Stimulated activated CD4-positive, alpha-beta T cell treated with anti-CD3 and anti-CD28 coated beads, Interleukin-2, amount 100 ng/mL, for 24 hours (primary cell): Measurements from ENCODE around the gene TCEAL1.
"Not testable (repeated sequence)": the region's sequence is repeated elsewhere in the genome, so short reads cannot be mapped to it uniquely, and the experiment has no call there.

Source experiments
- DNase-seq, 2 donors: peaks; one replicate each; pipeline ENCODE4 v3.0.0-alpha.2; 2020

The TCEAL1 gene

DNA sequence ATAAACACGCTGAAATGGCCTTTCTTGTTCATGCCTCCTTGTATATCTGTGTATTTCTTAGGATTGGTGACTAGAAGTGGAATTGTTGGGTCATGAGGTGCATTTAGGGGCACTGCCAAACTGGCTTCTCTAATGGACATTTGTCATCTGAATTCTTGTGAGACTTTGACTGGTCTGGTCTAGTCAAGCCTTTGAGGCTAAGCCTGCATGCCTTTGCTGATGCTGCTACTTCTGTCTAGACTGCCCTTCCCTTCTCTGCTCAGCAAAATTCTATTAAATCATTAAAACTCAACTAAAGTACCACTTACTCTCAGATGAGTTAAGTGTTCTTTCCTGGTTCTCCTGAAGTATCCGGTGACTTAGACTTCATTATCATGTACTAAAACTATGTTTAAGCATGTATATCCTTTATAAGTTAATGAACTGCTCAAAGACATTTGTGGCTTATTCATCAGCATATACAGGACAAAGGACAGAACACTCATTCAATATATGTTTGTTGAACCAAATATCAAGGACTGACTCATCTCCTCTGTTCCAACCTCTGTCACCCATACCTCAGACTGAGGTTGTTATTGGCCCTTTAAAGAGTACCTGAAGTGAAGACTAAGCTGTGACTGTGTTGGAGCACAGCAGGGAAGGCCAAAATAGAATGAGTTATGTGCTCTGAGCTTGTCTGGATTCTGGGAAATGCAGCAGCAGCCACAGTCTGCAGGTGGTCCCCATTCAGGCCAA lies 9.0 kb downstream of the TCEAL1 start:
- no peak for DNase-seq

DNA sequence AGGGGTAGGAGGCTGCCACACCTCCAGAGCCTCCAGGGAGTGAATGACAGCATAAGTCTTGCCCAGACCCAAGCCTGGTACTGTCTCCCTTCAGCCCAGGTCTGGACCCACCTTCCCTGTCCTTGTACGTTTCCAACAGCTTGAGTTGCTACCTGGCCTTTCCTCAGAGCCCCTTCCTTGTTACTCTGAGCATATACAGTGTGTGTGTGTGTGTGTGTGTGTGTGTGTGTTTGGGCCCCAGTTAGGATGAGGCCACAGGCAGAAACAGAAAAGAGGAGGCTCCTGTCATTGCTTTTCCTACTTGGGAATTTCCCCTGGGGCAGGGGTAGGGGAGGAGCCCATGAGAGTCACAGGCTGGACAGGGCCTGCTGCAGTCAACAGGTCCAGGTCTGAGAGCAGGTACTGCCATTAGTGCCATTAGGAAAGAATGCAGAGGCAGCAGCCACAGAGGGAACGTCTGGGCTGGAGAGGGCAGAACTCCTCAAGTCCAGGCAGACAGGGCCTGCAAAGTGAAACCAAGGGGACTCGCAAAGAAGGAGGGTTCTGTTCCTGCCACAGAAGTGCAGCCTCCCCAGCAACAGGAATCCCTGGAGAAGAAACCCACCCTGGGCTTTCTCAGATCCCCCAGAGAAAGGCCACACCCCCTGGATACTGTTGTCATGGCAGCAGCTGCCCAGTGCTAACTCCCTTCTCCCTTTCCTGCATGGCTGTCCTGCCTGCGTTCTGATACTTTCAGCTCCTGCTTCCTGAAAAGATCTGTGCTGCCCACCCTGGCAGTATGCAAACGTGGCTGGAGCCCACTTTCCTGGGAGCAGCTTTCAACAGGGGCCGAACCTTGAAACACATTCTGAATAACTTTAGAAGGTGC lies 9.9 kb downstream of the TCEAL1 start:
- DNase-seq, result not testable (repeated sequence)

DNA sequence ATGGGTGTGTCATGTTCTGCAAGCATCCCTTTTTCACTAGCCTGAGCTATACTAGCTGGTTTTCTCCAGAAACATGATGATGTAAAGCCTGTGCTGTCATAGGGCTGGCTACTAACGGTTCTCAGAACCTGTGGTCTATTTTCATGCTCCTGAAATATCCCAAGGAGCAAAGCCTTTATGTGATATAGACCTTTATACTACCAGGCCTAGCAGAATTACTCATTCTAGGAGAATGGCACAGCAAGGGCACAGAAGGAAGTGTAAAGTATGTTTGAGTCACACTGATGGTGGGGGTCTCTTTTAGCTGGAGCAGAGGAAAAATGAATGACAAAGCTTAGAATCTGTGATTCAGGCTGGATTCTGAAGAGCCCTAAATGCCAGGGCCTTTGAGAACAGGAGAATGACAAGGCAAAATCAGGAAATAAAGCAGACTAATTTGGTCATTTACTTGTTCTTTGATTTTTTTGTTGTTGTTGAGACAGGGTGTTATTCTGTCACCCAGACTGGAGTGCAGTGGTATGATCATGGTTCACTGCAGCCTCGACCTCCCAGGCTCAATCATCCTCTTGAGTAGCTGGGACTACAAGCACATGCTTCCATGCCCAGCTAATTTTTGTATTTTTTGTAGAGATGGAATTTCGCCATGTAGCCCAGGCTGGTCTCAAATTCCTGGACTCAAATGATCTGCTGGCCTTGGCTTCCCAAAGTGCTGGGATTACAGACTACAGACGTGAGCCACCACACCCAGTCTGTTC lies 11.8 kb downstream of the TCEAL1 start:
- DNase-seq, result no peak

DNA sequence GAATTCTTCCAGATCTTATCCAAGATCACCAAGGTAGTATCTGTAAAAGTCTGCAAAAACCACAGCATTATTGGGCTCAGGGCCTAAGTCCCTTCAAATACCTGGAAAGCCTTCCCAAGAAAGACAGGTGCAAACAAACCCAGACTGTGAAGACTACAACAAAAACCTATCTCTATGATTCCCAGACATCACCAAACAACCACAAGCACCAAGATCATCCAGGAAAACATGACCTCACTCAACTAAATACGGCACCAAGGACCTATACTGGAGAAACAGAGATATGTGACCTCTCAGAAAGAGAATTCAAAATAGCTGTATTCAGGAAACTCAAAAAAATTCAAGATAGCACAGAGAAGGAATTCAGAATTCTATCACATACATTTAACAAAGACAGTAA lies 15.3 kb downstream of the TCEAL1 start:
- DNase-seq, result no peak

DNA sequence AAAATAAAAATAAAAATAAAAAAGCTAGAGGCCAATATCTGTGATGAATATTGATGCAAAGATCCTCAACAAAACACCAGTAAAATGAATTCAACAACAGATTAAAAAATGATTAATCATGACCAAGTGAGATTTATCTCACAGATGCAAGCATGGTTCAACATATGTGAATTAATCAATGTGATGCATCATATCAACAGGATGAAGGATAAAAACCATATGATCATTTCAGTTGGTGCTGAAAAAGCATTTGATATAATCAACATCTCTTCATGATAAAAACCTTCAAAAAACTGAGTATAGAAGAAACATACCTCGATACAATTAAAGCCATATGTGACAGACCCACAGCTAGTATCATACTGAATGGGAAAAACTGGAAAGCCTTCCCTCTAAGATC lies 18.9 kb downstream of the TCEAL1 start:
- DNase-seq, result no peak

DNA sequence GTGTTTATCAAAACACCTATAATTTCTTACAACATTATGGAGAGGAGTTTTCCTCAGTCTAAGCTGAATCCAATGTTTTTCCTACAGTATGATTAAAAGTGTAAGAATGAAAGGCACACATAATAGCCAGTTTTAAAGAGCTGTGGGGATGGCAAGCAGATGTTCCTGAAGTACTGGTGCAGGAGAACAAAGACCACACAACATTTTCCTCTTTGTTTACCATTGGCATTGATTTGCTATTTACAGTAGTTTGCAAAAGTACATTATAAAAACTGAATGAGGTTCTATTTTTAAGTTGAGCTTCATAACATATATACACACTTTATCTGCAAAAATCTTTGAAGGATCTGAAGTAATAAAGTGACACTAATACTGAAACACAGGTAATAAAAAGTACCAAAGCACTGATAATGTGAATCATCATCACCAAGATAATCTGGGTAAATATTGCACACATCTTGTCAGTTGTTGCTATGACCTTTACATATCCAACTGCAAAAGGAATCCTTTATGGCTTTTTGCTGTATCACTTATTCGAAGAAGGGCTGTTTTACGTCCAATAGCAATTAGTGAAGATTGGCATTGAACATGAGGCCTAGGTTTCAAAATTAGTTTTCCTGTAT lies 22.5 kb downstream of the TCEAL1 start:
- no peak for DNase-seq

DNA sequence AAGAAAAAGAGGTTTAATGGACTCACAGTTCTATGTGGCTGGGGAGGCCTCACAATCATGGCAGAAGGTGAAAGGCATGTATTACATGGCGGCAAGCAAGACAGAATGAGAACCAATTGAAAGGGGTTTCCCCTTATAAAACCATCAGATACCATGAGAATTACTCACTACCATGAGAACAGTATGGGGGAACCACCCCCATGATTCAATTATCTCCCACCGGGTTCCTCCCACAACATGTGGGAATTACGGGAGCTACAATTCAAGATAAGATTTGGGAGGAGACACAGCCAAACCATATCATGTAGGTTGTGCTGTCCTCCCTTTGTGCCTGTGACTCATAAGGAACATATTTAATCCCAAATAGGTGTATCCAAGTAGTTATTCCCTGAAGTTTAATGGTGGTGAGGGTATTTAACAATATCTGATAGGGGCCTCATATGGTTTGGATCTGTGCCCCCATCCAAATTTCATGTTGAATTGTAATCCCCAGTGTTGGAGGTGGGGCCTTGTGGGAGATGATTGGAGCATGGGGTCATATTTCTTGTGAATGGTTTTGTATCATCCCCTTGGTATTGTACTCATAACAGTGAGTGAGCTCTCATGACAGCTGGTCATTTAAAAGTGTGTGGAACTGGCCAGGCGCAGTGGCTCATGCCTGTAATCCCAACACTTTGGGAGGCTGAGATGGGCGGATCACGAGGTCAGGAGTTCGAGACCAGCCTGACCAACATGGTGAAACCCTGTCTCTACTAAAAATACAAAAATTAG lies 26.6 kb downstream of the TCEAL1 start:
- DNase-seq, result not testable (repeated sequence)

DNA sequence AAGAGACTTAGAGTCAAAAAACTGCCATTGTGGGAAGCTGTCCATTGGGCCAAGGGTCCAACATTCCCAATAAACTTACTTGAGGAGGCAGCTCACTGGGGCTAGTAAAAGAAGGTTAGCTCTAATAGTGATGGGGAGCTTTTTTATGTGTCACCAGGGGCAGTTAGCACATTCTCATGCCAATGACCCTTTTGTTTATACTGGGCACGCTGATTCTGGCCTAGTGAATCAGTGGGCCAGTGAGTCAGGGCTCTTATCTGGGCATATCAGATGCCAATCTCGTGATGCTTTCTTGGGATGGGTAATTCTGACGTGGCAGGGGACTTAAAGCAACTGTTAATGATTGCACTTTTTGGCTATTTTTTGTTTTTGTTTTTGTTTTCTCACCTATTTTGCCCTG lies 27.8 kb downstream of the TCEAL1 start:
- DNase-seq, result no peak

DNA sequence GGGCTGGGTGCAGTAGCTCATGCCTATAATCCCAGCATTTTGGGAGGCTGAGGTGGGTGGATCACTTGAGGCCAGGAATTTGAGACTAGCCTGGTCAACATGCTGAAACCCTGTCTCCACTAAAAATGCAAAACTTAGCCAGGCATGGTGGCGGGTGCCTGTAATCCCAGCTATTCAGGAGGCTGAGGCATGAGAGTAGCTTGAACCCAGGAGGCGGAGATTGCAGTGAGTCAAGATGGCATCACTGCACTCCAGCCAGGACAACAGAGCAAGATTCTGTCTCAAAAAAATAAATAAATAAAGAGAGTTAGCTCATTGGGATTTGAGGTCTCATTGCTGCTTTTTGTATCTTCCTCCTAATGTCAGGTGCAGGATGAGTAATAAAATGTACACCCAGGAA lies 28.3 kb downstream of the TCEAL1 start:
- not testable (repeated sequence) for DNase-seq

DNA sequence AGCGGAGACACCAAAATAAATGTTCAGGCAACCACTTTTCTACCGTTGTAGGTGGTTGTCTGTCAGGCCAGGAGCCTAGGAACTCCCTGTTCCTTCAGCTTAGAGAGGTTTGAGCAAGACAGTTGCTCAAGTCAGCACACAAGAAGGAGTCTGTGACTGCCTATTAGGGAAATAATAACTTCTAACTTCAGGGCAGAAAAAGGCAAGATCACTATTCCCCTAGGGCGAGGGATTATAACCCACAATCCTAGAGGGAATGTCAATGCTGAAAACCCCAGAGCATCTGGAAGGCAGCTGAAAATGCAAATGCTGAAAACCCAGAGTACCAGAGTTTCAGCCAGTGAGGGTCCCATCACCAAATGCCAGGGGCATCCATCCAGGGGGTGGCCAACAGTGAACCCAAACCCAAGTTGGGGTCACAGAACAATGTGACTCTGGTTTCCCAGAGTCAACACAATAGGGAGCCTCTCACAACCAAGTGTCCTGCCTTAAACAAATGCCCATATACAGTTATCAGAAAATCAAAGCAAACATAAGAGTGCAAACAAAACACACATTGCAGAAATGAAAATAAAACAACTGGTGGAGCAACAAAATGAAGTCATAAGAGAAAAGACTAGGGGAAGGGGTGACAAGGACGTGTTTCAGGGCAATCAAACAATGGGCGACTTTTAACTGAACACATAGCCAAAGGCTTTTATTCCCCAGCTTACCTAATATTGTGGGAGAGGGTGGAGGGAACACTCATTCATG lies 30.1 kb downstream of the TCEAL1 start:
- DNase-seq, result no peak

DNA sequence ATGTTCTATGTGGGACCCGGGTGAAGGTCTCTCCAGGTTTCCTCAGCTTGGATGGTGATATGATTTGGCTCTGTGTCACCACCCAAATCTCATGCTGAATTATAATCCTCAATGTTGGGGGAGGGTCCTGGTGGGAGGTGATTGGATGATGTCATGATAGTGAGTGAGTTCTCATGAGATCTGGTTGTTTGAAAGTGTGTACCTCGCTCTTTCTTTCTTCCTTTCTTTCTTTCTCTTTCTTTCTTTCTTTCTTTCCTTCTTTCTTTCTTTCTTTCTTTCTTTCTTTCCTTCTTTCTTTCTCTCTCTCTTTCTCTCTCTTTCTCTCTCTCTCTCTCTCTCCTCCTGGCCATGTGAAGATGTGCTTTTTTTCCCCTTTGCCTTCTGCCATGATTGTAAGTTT lies 30.7 kb downstream of the TCEAL1 start:
- DNase-seq, result not testable (repeated sequence)

DNA sequence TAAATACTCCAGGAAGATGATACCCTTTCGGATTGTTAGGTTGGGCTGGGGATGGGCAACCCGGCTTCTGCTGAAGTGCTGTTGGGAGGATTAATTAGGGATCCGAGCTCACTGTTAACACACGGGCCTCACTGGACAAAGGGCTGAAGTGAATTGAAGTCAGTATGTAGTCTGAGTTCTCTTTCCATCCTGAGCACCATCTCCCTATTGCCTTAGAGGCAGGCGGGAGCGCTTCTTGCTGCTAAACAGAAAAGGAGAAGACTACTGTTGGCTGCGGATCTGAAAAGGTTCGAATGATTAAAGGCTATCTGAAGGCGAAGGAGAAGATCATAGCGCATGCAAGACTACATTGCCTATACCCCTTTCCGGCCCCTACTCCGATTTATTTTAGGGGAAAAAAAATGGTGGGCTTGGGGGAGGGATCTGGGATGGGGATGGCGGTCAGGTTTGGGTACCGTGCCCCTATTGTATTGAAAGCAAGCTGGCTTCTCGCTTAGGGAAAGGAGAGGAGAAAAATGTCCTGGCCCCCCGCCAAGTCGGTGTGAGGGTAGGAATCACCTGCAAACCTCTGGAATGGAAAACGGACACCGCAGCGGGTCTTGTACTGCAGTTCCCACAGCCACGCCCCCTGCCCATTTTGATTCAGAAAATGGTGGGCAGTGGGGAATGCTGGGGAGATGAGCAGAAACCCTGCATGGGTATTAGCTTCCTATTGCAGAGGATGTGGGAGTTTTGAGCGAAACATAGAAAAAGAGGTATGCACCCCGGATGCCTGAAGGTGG lies 35.4 kb downstream of the TCEAL1 start:
- DNase-seq, result no peak

DNA sequence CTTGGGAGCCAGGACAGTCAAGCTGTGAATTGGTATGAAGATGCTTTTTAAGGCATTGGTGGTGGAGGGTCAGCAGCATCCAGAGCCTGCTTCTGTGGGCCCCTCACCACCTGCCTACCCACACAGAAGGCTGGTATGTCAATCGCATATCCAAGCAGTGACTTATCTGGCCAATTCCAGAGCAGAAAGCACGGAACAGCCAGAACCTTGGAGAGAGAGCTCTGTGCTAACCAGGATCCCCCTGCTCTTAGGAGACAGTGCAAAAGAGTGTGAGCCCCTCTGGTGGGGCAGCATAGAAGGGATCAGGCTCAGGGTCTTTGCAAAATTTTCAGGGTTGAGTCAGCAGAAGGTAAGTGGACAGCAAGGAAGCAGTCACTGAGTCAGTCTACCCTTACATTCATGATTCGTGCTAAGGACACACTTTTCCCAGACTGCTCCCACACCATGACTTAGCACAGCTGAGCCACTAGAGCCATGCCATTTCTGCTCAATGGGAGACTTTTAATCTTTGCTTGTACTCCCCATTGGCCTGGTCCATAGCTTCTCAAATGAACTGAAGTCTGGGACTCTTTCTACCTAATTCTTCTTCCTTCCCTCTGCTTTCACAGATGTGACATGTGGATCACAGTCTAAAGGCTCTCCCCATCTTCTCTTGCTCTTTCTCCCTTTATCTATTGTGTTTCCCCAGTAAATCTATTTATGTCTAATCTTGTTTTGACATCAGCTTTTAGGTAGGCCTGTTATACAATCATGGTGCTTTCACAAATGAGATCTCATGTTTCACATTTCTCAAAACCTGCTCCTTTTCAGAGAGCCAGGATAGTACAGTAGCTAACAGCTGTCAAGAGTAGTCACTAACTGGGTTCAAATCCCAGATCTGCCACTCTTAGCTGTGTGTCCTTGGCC lies 37.7 kb downstream of the TCEAL1 start:
- no peak for DNase-seq

DNA sequence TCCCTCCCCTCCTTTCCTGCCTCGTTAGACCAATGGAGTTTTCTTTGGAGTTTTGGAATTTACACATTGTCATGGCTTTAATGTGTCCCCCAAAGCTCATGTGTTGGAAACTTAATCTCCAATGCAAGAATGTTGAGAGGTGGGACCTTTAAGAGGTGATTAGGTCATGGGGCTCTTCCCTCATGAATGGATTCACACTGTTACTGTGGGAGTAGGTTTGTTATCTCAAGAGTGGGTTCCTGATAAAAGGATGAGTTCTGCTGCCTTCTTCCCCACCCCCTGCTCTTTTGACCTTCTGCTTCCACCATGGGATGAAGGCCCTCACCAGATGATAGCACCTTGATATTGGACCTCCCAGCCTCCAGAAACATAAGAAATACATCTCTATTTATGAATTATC lies 41.0 kb downstream of the TCEAL1 start:
- DNase-seq, result no peak

DNA sequence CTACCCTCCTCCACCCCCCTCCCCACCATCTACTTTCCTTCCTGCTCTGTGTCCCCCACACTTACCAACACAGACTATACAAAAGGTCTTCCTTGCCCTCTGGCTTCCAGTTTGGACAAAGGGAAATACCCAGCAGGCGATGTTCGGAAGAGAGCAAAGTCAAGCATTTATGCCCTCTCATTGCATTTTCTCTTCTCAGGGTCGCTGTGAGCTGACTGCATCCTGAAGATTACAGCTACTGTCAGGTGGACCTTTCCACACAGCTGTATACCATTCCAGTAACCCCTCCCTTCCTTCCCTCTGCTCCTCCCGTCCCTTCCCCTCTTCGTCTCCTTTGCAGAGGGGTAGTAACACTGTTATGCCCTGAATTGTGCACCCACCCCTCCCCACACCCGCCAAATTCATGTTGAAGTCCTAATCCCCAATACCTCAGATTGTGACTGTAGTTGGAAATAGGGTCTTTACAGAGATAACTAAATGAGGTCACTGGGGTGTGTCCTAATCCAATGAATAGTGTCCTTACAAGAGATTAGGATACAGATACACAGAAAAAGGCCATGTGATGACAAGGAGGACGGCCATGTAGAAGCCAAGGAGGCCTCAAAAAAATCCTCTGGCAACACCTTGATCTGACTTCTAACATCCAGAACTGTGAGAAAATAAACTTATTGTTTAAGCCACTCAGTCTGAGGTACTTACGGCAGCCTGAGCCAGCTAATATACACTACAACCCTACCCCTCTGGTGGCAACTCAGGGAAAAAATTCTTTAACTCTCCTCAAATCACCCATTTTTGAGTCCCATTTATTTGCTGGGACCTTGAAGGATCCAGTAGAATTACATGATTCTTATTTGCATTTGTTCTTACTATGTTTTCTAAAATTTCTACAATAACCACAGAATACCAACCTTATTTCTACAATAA lies 46.0 kb downstream of the TCEAL1 start:
- DNase-seq, result no peak

DNA sequence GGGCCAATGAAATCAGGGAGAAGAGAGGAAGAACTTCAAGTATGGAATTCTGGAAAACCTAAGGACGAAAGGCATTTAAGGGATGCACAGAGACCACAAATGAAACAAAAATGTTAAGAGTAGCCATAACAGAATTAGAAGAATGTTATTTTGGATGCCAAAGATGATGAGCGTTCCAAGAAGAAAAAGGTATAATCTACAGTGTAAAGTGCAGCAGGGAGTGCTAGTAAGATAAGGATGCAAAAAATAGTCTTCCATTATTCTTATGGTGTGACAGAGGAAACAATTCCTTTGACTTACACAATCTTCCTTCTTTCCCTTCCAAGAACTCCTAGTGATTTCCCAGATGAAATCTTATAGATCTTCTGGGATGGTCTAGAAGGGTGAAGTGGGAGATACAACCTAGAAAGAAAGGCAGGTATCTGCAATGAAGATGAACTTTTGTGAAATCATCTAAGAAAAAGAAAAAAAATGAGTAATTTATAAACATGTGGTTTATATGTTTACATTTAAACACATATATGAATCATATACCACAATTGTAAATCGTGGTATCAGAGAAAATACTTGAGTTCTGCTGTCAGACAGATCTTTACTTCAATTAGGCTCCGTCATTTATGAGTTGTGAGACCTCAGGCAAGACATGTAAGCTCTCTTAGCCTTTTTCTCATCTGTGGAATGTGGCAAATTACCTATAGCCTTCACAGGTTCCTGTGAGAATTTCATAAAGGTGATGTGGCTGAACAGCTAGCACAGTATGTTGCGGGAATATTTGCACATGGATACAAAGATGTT lies 49.6 kb downstream of the TCEAL1 start:
- DNase-seq, result no peak
